ENCODE measurements around the gene GLRB.
"Not testable (repeated sequence)": the region's sequence is repeated elsewhere in the genome, so short reads cannot be mapped to it uniquely, and the experiment has no call there.

GLRB gene

GRCh38 chr4:157141976-157142375 lies 66.0 kb downstream of the GLRB start:
- no peak for DNase-seq

- peak; percentile 9 for DNase-seq
Measured at GRCh38 chr4:157143369-157143768, 67.4 kb downstream of the GLRB start.

- no peak for DNase-seq
Measured at GRCh38 chr4:157151711-157152110, 75.8 kb downstream of the GLRB start.

- DNase-seq = no peak
Measured at GRCh38 chr4:157165935-157166610, 90.1 kb downstream of the GLRB start.

GRCh38 chr4:157170321-157170720 lies 94.4 kb downstream of the GLRB start:
- no peak for DNase-seq

GRCh38 chr4:157172011-157172410 lies 96.1 kb downstream of the GLRB start:
- no peak for DNase-seq

GRCh38 chr4:157180268-157180667 lies 104.3 kb downstream of the GLRB start:
- not testable (repeated sequence) for DNase-seq

- no peak for DNase-seq
Measured at GRCh38 chr4:157184300-157184699, 108.3 kb downstream of the GLRB start.

GRCh38 chr4:157185363-157185762 lies 109.4 kb downstream of the GLRB start:
- no peak for DNase-seq

GRCh38 chr4:157195374-157195773 lies 119.4 kb downstream of the GLRB start:
- no peak for DNase-seq

GRCh38 chr4:157196046-157196445 lies 120.1 kb downstream of the GLRB start:
- DNase-seq = no peak

- DNase-seq = peak; percentile 61
Measured at GRCh38 chr4:157204634-157205244, 128.8 kb downstream of the GLRB start.

GRCh38 chr4:157217708-157218107 lies 141.8 kb downstream of the GLRB start:
- peak; percentile 30 for DNase-seq

GRCh38 chr4:157219711-157220370 lies 143.9 kb downstream of the GLRB start:
- no peak for DNase-seq

- peak; percentile 46 for DNase-seq
Measured at GRCh38 chr4:157220371-157220881, 144.5 kb downstream of the GLRB start, which contains the start of gene GRIA2. TSS of gene GRIA2 (plus strand) at chr4:157220728. CDS start at chr4:157221043, 315 bp downstream.

GRCh38 chr4:157221426-157221894 lies 145.5 kb downstream of the GLRB start:
- DNase-seq = no peak
